GM23338 (cell line): ENCODE results near the gene GIPC2.
"Not testable (repeated sequence)": the region's sequence is repeated elsewhere in the genome, so short reads cannot be mapped to it uniquely, and the experiment has no call there.

Source experiments
- EZH2 ChIP-seq: fragments of 200-600 bp; sonication (generic); IDR thresholded peaks from one replicate; pipeline ENCODE4 v1.8.0; 2017; ENCODE audit warnings: antibody characterized with exemption, mild to moderate bottlenecking, low read depth; ENCODE audit not compliant: unreplicated experiment
- EZH2phosphoT487 ChIP-seq: fragments of 200-600 bp; sonication (generic); IDR thresholded peaks from one replicate; pipeline ENCODE4 v1.8.1; 2018; ENCODE audit warnings: antibody characterized with exemption; ENCODE audit not compliant: unreplicated experiment
- POLR2AphosphoS5 ChIP-seq: IDR thresholded peaks from 2 replicates; pipeline ENCODE4 v1.6.1; 2016; ENCODE audit warnings: antibody characterized with exemption, low read depth
- TF ChIP-seq, protein P1 (sequence below): IDR thresholded peaks from one replicate; pipeline ENCODE4 v1.6.1; 2018; ENCODE audit warnings: antibody characterized with exemption; ENCODE audit not compliant: unreplicated experiment
- TF ChIP-seq, protein P2 (sequence below), 2 experiments: fragments of 200-600 bp in 1 of 2; sonication (generic) in 1 of 2; conservative IDR thresholded peaks; 2 replicates each; pipeline versions ENCODE4 v1.5.1 to v1.6.1; 2016 to 2017; ENCODE audit warnings: antibody characterized with exemption in 2 of 2, low read depth in 2 of 2, mild to moderate bottlenecking in 2 of 2, moderate library complexity in 1 of 2

DNA sequence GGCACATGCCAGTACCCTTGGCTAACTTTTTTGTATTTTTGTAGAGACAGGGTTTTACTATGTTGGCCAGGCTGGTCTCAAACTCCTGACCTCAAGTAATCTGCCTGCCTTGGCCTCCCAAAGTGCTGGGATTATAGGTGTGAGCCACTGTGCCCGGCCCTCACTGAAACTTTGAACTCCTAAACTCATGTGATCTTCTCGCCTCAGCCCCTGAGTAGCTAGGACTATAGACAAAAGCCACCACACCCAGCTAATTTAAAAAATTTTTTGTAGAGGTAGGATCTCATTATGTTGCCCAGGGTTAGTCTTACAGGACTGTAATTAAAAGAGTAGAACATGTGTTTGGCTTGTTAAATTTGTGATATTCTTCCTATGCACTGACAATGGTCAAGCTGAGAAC is 19.1 kb downstream of the GIPC2 start:
- not testable (repeated sequence) for TF ChIP-seq EZH2phosphoT487, EZH2, POLR2AphosphoS5
- TF ChIP-seq, protein P1, sequence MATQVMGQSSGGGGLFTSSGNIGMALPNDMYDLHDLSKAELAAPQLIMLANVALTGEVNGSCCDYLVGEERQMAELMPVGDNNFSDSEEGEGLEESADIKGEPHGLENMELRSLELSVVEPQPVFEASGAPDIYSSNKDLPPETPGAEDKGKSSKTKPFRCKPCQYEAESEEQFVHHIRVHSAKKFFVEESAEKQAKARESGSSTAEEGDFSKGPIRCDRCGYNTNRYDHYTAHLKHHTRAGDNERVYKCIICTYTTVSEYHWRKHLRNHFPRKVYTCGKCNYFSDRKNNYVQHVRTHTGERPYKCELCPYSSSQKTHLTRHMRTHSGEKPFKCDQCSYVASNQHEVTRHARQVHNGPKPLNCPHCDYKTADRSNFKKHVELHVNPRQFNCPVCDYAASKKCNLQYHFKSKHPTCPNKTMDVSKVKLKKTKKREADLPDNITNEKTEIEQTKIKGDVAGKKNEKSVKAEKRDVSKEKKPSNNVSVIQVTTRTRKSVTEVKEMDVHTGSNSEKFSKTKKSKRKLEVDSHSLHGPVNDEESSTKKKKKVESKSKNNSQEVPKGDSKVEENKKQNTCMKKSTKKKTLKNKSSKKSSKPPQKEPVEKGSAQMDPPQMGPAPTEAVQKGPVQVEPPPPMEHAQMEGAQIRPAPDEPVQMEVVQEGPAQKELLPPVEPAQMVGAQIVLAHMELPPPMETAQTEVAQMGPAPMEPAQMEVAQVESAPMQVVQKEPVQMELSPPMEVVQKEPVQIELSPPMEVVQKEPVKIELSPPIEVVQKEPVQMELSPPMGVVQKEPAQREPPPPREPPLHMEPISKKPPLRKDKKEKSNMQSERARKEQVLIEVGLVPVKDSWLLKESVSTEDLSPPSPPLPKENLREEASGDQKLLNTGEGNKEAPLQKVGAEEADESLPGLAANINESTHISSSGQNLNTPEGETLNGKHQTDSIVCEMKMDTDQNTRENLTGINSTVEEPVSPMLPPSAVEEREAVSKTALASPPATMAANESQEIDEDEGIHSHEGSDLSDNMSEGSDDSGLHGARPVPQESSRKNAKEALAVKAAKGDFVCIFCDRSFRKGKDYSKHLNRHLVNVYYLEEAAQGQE, result not testable (repeated sequence)
- TF ChIP-seq, protein P2, sequence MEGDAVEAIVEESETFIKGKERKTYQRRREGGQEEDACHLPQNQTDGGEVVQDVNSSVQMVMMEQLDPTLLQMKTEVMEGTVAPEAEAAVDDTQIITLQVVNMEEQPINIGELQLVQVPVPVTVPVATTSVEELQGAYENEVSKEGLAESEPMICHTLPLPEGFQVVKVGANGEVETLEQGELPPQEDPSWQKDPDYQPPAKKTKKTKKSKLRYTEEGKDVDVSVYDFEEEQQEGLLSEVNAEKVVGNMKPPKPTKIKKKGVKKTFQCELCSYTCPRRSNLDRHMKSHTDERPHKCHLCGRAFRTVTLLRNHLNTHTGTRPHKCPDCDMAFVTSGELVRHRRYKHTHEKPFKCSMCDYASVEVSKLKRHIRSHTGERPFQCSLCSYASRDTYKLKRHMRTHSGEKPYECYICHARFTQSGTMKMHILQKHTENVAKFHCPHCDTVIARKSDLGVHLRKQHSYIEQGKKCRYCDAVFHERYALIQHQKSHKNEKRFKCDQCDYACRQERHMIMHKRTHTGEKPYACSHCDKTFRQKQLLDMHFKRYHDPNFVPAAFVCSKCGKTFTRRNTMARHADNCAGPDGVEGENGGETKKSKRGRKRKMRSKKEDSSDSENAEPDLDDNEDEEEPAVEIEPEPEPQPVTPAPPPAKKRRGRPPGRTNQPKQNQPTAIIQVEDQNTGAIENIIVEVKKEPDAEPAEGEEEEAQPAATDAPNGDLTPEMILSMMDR (conservative IDR thresholded peaks at IDR 0.05; ENCODE audit: low read depth in 2 of 2), result not testable (repeated sequence)
